Brain microvascular endothelial cell (primary cell): Measurements from ENCODE around the gene TBCB.

Experiments
- DNase-seq: peaks from one replicate; pipeline ENCODE4 v3.0.0-alpha.2; 2020
- H3K27ac ChIP-seq: fragments of 250-450 bp; sonication (Bioruptor Pico); 2 replicates; pipeline ENCODE4 v1.5.1; 2020; ENCODE audit warnings: mild to moderate bottlenecking, moderate library complexity
- H3K27me3 ChIP-seq: fragments of 250-450 bp; sonication (Bioruptor Pico); replicated peaks from 2 replicates; pipeline ENCODE4 v1.5.1; 2020; ENCODE audit warnings: mild to moderate bottlenecking
- H3K36me3 ChIP-seq: fragments of 250-450 bp; sonication (Bioruptor Pico); replicated peaks from 2 replicates; pipeline ENCODE4 v1.5.1; 2020; ENCODE audit warnings: mild to moderate bottlenecking
- H3K4me3 ChIP-seq: 2 replicates; pipeline ENCODE4 v1.5.1; 2011; ENCODE audit warnings: low read depth, mild to moderate bottlenecking, control low read depth, low read length, moderate library complexity
- CTCF ChIP-seq: IDR thresholded peaks from 2 replicates; pipeline ENCODE4 v1.5.1; 2011; ENCODE audit warnings: low read depth, mild to moderate bottlenecking, moderate library complexity, low read length, control low read depth, inconsistent platforms; ENCODE audit errors: missing control alignments
- in situ Hi-C: cut with HindIII; loops from 2 replicates; pipeline ENCODE4 v1.10.0; 2017; ENCODE audit warnings: low sequenced_read_pairs, low pct_ligation_motif_present

Gene TBCB

DNA sequence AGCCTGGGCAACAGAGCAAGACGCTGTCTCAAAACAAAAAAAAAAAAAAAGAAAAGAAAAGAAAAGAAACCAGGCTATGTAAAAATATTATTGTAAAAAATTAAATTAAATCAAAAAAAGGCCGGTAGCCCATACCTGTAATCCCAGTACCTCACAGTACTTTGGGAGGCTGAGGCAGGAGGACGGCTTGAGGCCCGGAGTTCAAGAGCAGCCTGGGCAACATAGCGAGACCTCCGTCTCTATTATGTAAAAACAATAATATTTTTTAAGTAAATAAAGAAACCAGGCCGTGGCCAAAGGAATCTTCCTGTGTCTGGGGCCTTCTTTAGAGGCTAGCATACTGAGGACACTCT is 23.8 kb downstream of the TBCB start:
- no peak for DNase-seq
- Histone ChIP-seq H3K27ac (peak overlapping the region; percentile 94), H3K4me3 (peak overlapping the region; percentile 96), H3K36me3 (peaks cover 18% of the 10 kb centered on the region), H3K27me3 (no peaks in the 10 kb centered on the region)
- no peak for TF ChIP-seq CTCF
- in situ Hi-C loops, result no loop called here

- DNase-seq, result peak; percentile 95
- peak; percentile 14 for TF ChIP-seq CTCF
- H3K4me3 ChIP-seq, result peak within 1 kb of the TSS; percentile 96
- peak within 1 kb of the TSS; percentile 94 for H3K27ac ChIP-seq
- no peaks in the 10 kb centered on the region for H3K27me3 ChIP-seq
- in situ Hi-C loops, result no loop called here
- H3K36me3 ChIP-seq, result peaks cover 22% of the 10 kb centered on the region
These were observed 24.4 kb downstream of the TBCB start, which contains the start of gene CAPNS1 for GRCh38 chr19:36139473-36140303. CAPNS1 (plus strand) TSS chr19:36140066; CDS start chr19:36141012, 946 bp downstream.

GRCh38 chr19:36140304-36141038 is 25.2 kb downstream of the TBCB start:
- TF ChIP-seq CTCF, result no peak
- DNase-seq, result peak; percentile 62
- in situ Hi-C loops, result no loop called here
- Histone ChIP-seq H3K4me3 (peak overlapping the region; percentile 96), H3K27ac (peak overlapping the region; percentile 94), H3K36me3 (peaks cover 28% of the 10 kb centered on the region), H3K27me3 (no peaks in the 10 kb centered on the region)

GRCh38 chr19:36141039-36141927 is 26.0 kb downstream of the TBCB start:
- H3K27me3 ChIP-seq, result no peaks in the 10 kb centered on the region
- H3K4me3 ChIP-seq, result peak overlapping the region; percentile 96
- DNase-seq, result peak; percentile 84
- TF ChIP-seq CTCF, result no peak
- in situ Hi-C loops, result no loop called here
- H3K27ac ChIP-seq, result peak overlapping the region; percentile 94
- peaks cover 36% of the 10 kb centered on the region for H3K36me3 ChIP-seq

GRCh38 chr19:36142046-36142445 is 26.8 kb downstream of the TBCB start:
- in situ Hi-C loops, result no loop called here
- Histone ChIP-seq H3K27me3 (no peaks in the 10 kb centered on the region), H3K4me3 (no peak overlapping the region), H3K27ac (no peak overlapping the region), H3K36me3 (peaks cover 44% of the 10 kb centered on the region)
- DNase-seq, result no peak
- TF ChIP-seq CTCF, result no peak
